T-helper 2 cell treated with Interferon-gamma antibody and Interleukin-4, amounts not matched to agents 5 μg/mL and 100 μg/mL, for 36 hours (primary cell): ENCODE data around the gene PRKN.

Experiments used
- DNase-seq: peaks from one replicate; pipeline ENCODE4 v3.0.0; 2021; ENCODE audit warnings: low spot score
- H3K27ac Mint-ChIP-seq: one replicate; pipeline ENCODE4 v1.8.0; 2021; ENCODE audit warnings: mild to moderate bottlenecking, mixed read lengths
- H3K27me3 Mint-ChIP-seq: one replicate; pipeline ENCODE4 v1.8.0; 2021; ENCODE audit warnings: low read depth, mixed read lengths
- H3K36me3 Mint-ChIP-seq: one replicate; pipeline ENCODE4 v1.8.0; 2021; ENCODE audit warnings: low read depth, mixed read lengths
- H3K4me1 Mint-ChIP-seq: one replicate; pipeline ENCODE4 v1.8.0; 2021; ENCODE audit warnings: low read depth, mixed read lengths
- H3K4me3 Mint-ChIP-seq: one replicate; pipeline ENCODE4 v1.8.0; 2022; ENCODE audit warnings: mild to moderate bottlenecking, moderate library complexity, mixed read lengths
- H3K9me3 Mint-ChIP-seq: one replicate; pipeline ENCODE4 v1.8.0; 2021; ENCODE audit warnings: mixed read lengths

PRKN gene

GRCh38 chr6:161951126-161951525 lies 776.4 kb downstream of the PRKN start:
- Mint-ChIP-seq H3K27me3 (no peaks in the 10 kb centered on the region), H3K4me3 (no peak overlapping the region), H3K4me1 (no peaks in the 10 kb centered on the region), H3K9me3 (no peaks in the 10 kb centered on the region), H3K36me3 (no peaks in the 10 kb centered on the region), H3K27ac (no peak overlapping the region)
- DNase-seq: no peak

DNA sequence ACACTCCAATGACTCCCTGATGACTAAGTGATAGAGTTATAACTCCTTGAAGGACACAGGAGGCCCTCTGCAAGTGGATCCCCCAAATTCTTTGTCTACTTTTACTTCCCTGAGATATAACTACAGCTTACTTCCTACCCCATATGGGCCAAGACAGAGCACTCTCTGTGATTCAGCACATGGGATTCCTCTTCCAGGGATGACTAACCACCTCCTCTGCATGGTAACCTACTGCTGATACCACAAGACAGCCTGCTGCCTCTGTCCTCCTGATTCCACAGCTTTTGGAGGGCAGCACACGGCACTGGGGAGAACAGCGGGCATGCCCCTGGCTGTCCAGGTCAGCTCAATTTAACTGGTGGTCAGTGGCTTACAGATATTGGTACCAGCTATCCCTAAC lies 778.0 kb downstream of the PRKN start:
- Mint-ChIP-seq H3K36me3 (no peaks in the 10 kb centered on the region), H3K4me3 (no peak overlapping the region), H3K27ac (no peak overlapping the region), H3K9me3 (no peaks in the 10 kb centered on the region), H3K27me3 (no peaks in the 10 kb centered on the region), H3K4me1 (no peaks in the 10 kb centered on the region)
- DNase-seq: no peak

GRCh38 chr6:161948462-161948861 lies 779.1 kb downstream of the PRKN start:
- Mint-ChIP-seq H3K27ac (no peak overlapping the region), H3K27me3 (no peaks in the 10 kb centered on the region), H3K36me3 (no peaks in the 10 kb centered on the region), H3K4me1 (no peaks in the 10 kb centered on the region), H3K4me3 (no peak overlapping the region), H3K9me3 (no peaks in the 10 kb centered on the region)
- DNase-seq: no peak

DNA sequence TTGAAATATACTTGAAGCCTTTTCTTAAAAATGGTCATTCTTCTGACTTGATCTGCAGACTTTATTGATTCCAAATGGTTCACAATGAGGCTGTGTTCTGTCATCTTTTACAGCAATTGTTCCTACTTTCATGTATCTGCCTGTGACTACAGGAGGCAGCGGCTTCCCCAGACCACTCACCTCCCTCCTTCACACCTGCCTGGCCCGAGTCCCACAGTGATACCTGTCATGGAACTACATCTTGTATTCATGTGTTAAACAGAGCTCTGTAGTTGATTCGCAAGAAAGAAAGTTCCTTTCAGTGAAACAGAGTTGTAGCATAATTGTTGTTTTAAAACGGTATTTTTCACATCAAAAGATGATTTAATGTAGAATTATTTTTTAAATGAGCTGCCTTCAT lies 780.2 kb downstream of the PRKN start:
- Mint-ChIP-seq H3K4me3 (no peak overlapping the region), H3K27me3 (no peaks in the 10 kb centered on the region), H3K4me1 (no peaks in the 10 kb centered on the region), H3K27ac (no peak overlapping the region), H3K9me3 (no peaks in the 10 kb centered on the region), H3K36me3 (no peaks in the 10 kb centered on the region)
- DNase-seq: no peak

DNA sequence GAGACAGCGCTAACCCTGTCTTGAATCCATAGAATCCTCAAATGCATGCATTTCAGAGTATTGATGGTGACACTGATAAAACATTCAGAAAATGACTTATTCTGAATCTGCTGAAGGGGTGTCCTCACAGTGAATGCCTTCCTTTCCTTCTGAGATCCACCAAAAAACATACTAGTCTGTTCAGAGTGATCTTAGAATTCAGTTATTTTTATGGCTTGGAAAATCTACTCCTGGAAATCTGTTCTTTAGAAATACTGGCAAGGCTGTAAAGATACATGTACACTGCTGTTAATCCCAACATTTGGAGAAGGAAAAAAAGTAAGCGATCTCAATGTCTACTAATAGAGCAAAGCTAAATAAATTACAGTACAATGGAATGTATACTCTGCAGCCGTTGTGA lies 781.1 kb downstream of the PRKN start:
- Mint-ChIP-seq H3K27me3 (no peaks in the 10 kb centered on the region), H3K9me3 (no peaks in the 10 kb centered on the region), H3K4me1 (no peaks in the 10 kb centered on the region), H3K36me3 (no peaks in the 10 kb centered on the region), H3K27ac (no peak overlapping the region), H3K4me3 (no peak overlapping the region)
- no peak for DNase-seq

GRCh38 chr6:161943561-161943960 lies 784.0 kb downstream of the PRKN start:
- H3K4me3 Mint-ChIP-seq: no peak overlapping the region
- H3K9me3 Mint-ChIP-seq: no peaks in the 10 kb centered on the region
- H3K27me3 Mint-ChIP-seq: no peaks in the 10 kb centered on the region
- H3K4me1 Mint-ChIP-seq: no peaks in the 10 kb centered on the region
- no peaks in the 10 kb centered on the region for H3K36me3 Mint-ChIP-seq
- DNase-seq: no peak
- H3K27ac Mint-ChIP-seq: no peak overlapping the region

DNA sequence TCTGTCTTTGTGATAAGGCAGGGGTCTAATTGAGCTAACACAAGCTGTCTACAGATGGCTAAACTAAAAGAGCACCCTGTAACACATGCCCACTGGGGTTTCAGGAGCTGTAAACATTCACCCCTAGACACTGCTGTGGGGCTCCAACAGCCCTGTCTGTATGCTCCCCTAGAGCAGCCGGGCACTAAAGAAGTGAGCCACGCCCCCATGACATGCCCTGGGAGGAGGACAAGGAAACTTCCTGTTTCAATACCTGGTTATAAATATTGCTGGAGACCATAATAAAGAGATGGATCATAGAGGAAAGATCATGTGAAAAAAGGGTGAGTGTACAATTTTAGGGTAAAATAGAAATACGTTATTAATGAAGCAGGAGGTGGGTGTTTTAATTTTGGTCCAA lies 786.0 kb downstream of the PRKN start:
- H3K9me3 Mint-ChIP-seq: no peaks in the 10 kb centered on the region
- no peak for DNase-seq
- H3K4me1 Mint-ChIP-seq: no peaks in the 10 kb centered on the region
- no peak overlapping the region for H3K27ac Mint-ChIP-seq
- H3K36me3 Mint-ChIP-seq: no peaks in the 10 kb centered on the region
- no peak overlapping the region for H3K4me3 Mint-ChIP-seq
- H3K27me3 Mint-ChIP-seq: no peaks in the 10 kb centered on the region

- Mint-ChIP-seq H3K9me3 (no peaks in the 10 kb centered on the region), H3K27me3 (no peaks in the 10 kb centered on the region), H3K4me3 (no peak overlapping the region), H3K4me1 (no peaks in the 10 kb centered on the region), H3K27ac (no peak overlapping the region), H3K36me3 (no peaks in the 10 kb centered on the region)
- DNase-seq: no peak
These were observed 787.0 kb downstream of the PRKN start for GRCh38 chr6:161940519-161940918.

- Mint-ChIP-seq H3K4me3 (no peak overlapping the region), H3K27me3 (no peaks in the 10 kb centered on the region), H3K27ac (no peak overlapping the region), H3K36me3 (no peaks in the 10 kb centered on the region), H3K9me3 (no peaks in the 10 kb centered on the region), H3K4me1 (no peaks in the 10 kb centered on the region)
- DNase-seq: no peak
These were observed 801.2 kb downstream of the PRKN start for GRCh38 chr6:161926324-161926723.

DNA sequence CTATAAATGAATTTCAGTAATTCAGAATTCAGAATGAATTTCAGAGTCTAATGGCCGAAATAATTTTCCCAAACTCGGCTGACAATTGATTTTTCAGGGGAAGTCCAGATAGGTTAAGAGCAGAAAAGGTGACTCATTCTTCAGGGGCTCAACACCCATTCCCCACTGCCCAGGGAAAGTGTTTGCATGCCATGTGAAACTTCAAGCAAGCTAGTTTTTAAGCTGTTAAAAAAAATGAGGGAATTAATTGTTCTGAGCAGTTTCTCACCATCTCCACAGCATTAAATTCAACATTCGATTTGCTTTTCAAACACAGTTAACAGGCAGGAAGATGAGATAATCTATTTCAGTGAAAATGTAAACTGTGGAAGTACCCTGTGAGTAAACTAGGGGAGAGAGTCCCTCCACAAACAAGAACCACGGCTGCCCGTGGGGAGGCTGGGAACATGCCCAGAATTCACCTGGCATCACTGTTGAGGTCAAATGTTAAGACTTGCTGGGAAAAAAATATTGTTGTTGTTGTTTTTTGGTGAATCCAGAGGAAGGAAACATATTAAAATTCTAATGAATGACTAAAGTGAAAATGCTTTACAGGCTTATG lies 803.0 kb downstream of the PRKN start:
- Mint-ChIP-seq H3K4me1 (no peaks in the 10 kb centered on the region), H3K27me3 (no peaks in the 10 kb centered on the region), H3K4me3 (no peak overlapping the region), H3K27ac (no peak overlapping the region), H3K9me3 (no peaks in the 10 kb centered on the region), H3K36me3 (no peaks in the 10 kb centered on the region)
- no peak for DNase-seq

- no peaks in the 10 kb centered on the region for H3K4me1 Mint-ChIP-seq
- H3K9me3 Mint-ChIP-seq: no peaks in the 10 kb centered on the region
- no peak overlapping the region for H3K27ac Mint-ChIP-seq
- no peaks in the 10 kb centered on the region for H3K36me3 Mint-ChIP-seq
- DNase-seq: no peak
- no peak overlapping the region for H3K4me3 Mint-ChIP-seq
- H3K27me3 Mint-ChIP-seq: no peaks in the 10 kb centered on the region
These were observed 804.9 kb downstream of the PRKN start for GRCh38 chr6:161922631-161923119.

GRCh38 chr6:161921602-161922395 lies 805.8 kb downstream of the PRKN start:
- no peak for DNase-seq
- Mint-ChIP-seq H3K4me1 (no peaks in the 10 kb centered on the region), H3K4me3 (no peak overlapping the region), H3K9me3 (no peaks in the 10 kb centered on the region), H3K36me3 (no peaks in the 10 kb centered on the region), H3K27me3 (no peaks in the 10 kb centered on the region), H3K27ac (no peak overlapping the region)

GRCh38 chr6:161919691-161920090 lies 807.9 kb downstream of the PRKN start:
- DNase-seq: no peak
- H3K4me3 Mint-ChIP-seq: no peak overlapping the region
- no peaks in the 10 kb centered on the region for H3K4me1 Mint-ChIP-seq
- H3K27ac Mint-ChIP-seq: no peak overlapping the region
- H3K27me3 Mint-ChIP-seq: no peaks in the 10 kb centered on the region
- H3K9me3 Mint-ChIP-seq: no peaks in the 10 kb centered on the region
- H3K36me3 Mint-ChIP-seq: no peaks in the 10 kb centered on the region

GRCh38 chr6:161918628-161919205 lies 808.8 kb downstream of the PRKN start:
- Mint-ChIP-seq H3K27ac (no peak overlapping the region), H3K36me3 (no peaks in the 10 kb centered on the region), H3K9me3 (no peaks in the 10 kb centered on the region), H3K4me1 (no peaks in the 10 kb centered on the region), H3K27me3 (no peaks in the 10 kb centered on the region), H3K4me3 (no peak overlapping the region)
- DNase-seq: no peak
